Measurements from ENCODE around the gene BPNT1.
"Not testable (repeated sequence)": the region's sequence is repeated elsewhere in the genome, so short reads cannot be mapped to it uniquely, and the experiment has no call there.

Gene BPNT1
- 6.6 to 15.8 (median 12.0) reads per million in 4 donors for total RNA-seq

- peak; percentile 92 to 99 (median 95) for DNase-seq
Observed at GRCh38 chr1:220089650-220090556, at the start of gene BPNT1. Gene BPNT1, minus strand, starts transcription at chr1:220089788. Its CDS starts 9,942 bp downstream, at chr1:220079846.

- DNase-seq = peak in 1 of 5 donors; percentile 49
Observed at GRCh38 chr1:220137019-220137786, 47.6 kb upstream of the BPNT1 start.

DNA sequence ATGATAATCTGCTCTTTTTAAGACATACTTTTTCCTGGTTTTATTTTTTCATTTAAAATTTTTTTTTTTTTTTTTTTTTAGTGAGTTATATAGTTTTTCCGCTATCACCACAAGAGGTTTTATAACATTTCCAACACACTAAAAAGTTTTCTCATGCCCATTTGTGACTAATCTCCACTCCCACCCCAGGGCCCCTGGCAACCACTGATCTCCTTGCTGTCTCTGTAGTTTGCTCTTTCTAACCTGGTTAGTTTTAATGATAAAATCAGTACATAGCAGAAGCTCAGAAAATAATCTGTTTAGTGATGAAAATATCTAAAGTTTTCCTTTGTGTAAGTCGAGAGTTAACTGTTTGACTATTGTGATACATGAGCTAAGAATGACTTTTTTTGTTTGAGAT, 46.2 kb upstream of the BPNT1 start:
- no peak for DNase-seq

DNA sequence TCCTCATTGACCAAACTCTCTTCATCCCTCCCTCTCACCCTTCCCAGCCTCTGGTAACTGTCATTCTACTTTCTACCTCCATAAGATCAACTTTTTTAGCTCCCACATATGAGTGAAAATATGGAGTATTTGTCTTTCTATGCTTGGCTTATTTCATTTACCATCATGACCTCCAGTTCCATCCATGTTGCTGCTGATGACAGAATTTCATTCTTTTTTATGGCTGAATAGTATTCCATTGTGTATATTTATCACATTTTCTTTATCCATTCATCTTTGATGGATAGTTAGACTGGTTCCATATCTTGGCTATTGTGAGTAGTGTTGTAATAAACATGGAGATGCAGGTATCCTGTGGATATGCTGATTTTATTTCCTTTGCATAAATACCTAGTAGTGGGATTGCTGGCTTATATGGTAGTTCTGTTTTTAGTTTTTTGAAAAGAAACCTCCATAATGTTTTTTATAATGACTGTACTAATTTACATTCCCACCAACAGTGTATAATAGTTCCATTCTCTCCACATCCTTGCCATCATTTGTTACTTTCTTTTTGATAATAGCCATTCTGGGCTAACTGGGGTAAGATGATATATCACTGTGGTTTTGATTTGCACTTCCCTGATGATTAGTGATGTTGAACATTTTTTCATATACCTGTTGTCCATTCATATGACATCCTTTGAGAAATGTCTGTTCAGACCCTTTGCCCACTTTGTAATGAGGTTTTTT, 40.1 kb upstream of the BPNT1 start:
- no peak for DNase-seq

DNA sequence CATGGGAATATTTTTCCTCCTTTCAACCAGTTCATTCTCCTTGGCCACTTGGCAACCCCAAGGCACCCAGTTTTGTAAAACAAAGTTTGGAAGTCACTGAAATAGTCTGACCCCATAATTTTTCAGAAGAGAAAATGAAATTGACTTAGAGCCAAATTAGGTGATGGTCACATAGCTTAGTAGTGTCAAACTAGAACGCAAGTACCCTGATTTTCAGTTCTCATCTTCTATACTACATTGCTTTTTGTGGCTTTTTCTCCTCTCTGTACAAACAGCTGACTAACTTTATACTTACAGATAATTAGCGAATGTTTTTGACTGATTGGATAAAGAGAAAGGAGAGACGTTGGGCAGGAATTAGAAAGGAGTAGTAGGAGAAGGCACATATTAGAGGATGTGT, 37.5 kb upstream of the BPNT1 start:
- no peak for DNase-seq

GRCh38 chr1:220124542-220124941, 35.0 kb upstream of the BPNT1 start:
- no peak for DNase-seq

DNA sequence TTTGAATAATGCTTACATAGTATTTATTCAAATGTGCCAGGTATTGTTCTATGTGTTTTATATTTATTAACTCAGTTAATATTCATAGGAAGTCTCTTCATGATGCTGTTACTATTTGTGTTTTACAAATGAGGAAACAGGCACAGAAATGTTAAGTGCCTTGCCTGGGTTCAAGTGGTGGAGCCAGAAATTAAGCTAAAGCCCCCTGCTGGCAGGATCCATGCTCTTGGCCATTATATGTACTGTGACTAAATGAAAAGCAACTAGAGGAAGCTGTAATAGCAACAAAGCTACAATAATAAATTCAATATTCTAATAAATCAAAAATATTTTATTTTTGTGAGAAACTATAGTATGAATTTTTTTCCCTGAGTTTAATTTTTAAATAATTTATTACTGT, 34.3 kb upstream of the BPNT1 start:
- peak in 1 of 5 donors; percentile 6 for DNase-seq

DNA sequence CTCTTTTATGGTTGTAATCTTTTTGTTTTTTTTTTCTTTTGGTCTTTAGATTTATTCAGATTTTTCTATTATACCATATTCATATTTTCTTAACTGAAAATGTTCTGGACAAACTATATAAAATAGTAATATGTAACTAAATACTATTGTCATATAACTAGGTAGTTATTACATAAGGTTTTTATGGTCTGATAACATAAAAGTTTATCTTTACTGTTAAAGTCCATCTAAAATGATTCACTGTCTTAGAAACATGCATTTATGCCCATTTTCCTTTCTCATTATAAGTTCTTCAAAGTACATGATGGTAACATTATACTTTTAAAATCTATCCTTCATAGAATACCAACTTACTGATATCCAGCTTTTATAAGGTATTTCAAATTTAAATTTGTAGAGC, 33.5 kb upstream of the BPNT1 start:
- no peak for DNase-seq

- DNase-seq = no peak
Observed at GRCh38 chr1:220121791-220122530, 32.4 kb upstream of the BPNT1 start.

- no peak for DNase-seq
Observed at GRCh38 chr1:220119043-220119512, 29.5 kb upstream of the BPNT1 start.

DNA sequence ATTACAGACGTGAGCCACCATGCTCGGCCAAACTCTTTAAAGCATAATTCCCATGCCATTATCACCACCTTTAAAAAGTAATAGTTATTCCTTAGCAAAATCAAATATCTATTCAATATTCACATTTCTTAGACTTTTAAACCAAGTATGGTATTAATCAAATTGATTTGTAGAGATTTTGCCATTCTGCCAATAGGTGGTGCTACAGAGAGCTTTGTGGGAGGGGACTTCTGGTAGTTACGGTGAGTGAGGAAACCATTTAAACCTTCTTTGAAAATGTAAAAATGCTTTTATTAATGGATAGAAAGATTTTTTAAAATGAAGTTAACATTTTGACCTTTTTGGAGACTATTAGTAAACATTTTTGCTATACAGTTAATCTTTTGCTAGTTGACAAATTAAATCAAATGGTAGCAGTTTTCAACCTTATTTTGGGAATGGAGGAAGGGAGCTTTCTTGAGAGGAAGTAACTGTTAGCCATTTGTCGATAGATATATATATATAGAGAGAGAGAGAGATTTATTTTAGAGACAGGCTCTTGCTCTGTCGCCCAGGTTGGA, 23.6 kb upstream of the BPNT1 start:
- peak in 2 of 5 donors; percentile 18 to 44 for DNase-seq

DNA sequence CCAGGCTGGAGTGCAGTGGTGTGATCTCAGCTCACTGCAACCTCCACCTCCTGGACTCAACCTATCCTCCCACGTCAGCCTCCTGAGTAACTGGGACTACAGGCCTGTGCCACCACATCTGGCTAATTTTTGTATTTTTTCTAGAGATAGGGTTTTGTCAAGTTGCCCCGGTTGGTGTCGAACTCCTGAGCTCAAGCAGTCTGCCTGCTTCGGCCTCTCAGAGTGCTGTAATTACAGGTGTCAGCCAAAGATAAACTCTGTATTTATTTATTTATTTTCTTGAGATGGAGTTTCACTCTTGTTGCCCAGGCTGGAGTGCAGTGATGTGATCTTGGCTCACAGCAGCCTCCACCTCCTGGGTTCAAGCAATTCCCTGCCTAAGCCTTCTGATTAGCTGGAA, 23.0 kb upstream of the BPNT1 start:
- DNase-seq = not testable (repeated sequence)

- DNase-seq = not testable (repeated sequence)
Observed at GRCh38 chr1:220110473-220110872, 20.9 kb upstream of the BPNT1 start.

DNA sequence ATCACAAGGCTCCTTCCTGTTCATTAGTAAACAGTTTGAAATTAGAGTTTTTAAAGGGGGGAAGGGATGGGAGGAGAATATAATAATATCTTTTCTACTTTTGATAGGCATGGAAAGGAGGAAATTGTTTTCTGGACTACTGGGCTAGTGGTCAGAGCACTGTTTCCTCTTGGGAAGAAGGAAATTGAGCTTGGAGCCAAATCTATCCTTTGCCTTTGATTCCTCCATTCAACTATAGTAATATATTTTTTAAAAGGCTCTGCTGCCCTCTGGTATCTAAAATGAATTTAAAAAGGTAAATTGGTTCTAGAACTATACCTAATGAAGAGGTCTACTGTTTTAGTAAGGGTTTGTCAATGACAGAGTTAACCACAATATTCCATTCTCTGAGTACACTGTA, 10.2 kb upstream of the BPNT1 start:
- no peak for DNase-seq

DNA sequence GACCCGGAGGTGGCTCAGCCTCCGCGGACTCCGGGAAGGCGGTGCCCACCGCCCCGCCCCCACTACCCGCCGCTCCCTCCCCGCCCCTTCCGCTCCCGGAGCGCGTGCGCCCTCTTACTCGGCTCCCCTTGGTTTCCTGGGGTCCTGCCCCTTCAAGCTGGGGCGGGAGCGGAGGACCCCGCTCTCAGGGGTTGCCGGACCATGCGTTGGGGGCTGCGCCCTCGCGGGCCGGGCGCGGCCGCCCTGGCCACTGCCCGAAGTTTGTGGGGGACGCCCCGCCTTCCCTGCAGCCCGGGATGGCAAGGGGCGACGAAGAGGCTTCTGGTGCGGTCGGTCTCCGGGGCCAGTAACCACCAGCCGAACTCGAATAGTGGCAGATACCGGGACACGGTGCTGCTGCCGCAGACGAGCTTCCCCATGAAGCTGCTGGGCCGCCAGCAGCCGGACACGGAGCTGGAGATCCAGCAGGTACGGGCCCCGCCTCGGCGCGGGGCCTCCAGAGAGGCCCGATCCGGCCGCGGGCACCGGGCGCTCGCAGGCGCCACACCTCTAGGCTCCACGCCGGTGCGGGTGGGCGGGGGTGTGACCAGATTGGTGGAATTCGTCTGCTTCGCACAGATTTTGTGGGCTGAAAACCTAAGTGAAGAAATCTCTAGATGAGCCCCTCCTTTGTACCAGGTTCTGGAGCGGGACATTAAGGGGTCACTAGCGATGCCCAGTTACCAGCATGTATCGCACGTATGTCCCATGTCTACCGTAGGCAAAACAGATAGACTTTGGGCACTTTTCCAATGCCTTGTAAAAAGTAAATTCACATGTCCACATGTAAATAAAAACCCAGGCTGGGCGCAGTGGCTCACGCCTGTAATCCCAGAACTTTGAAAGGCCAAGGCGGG, 4.7 kb upstream of the BPNT1 start, which contains the start of gene IARS2:
IARS2 (plus strand) TSS at position 117 of the 896 bp plus-strand sequence; CDS start at position 202, 85 bp downstream.
- DNase-seq = peak; percentile 83 to 90 (median 88)

- no peak for DNase-seq
Observed at GRCh38 chr1:220093361-220094015, 3.9 kb upstream of the BPNT1 start.

DNA sequence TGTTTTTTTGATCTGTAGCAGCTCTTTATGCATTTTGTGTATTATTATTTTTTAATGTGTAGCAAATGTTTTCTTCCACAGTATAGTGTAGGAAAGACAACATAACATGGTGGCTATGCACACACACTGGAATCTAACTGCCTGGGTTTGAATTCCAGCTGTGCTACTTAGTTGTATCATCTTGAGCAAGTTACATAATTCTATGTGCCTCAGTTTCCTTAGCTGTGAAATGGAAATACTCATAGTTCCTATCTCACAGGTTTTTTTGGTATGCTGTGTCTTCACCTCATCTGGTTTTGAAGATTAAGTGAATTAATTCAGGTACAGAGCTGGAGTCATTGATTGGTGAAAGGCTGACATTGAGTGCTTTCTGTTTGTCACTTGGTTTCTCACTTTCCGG, 3.1 kb upstream of the BPNT1 start:
- DNase-seq = no peak

- not testable (repeated sequence) for DNase-seq
Observed at GRCh38 chr1:220086261-220086686, 3.3 kb downstream of the BPNT1 start.

- no peak for DNase-seq
Observed at GRCh38 chr1:220084460-220084859, 5.1 kb downstream of the BPNT1 start.

- DNase-seq = no peak
Observed at GRCh38 chr1:220077887-220078286, 11.7 kb downstream of the BPNT1 start.

Data from T-helper 1 cell (primary cell).